HG02885 (cell line): ENCODE data around the gene DNM3.

Experiments used
- ATAC-seq: cut with Tn5 transposase; IDR thresholded peaks from one replicate; pipeline ENCODE4 v1.9.1; 2021; ENCODE audit warnings: mild to moderate bottlenecking; ENCODE audit not compliant: unreplicated experiment, poor library complexity

Gene DNM3

GRCh38 chr1:172395576-172395975, 554.3 kb downstream of the DNM3 start:
- ATAC-seq = no peak

GRCh38 chr1:172397221-172397620, 555.9 kb downstream of the DNM3 start:
- ATAC-seq = no peak

GRCh38 chr1:172397633-172398032, 556.3 kb downstream of the DNM3 start:
- no peak for ATAC-seq

GRCh38 chr1:172398193-172398592, 556.9 kb downstream of the DNM3 start:
- ATAC-seq = no peak

GRCh38 chr1:172398970-172399755, 557.9 kb downstream of the DNM3 start:
- ATAC-seq = peak; percentile 45

GRCh38 chr1:172399756-172400721, 558.7 kb downstream of the DNM3 start:
- ATAC-seq = no peak

- ATAC-seq = no peak
Measured at GRCh38 chr1:172400722-172401105, 559.4 kb downstream of the DNM3 start.

GRCh38 chr1:172401477-172401876, 560.2 kb downstream of the DNM3 start:
- no peak for ATAC-seq

GRCh38 chr1:172401892-172402291, 560.6 kb downstream of the DNM3 start:
- ATAC-seq = no peak

GRCh38 chr1:172402878-172403569, 561.7 kb downstream of the DNM3 start:
- no peak for ATAC-seq

- ATAC-seq = no peak
Measured at GRCh38 chr1:172404121-172404520, 562.8 kb downstream of the DNM3 start.

- no peak for ATAC-seq
Measured at GRCh38 chr1:172405912-172406311, 564.6 kb downstream of the DNM3 start.

GRCh38 chr1:172406968-172407367, 565.7 kb downstream of the DNM3 start:
- ATAC-seq = no peak

GRCh38 chr1:172408958-172409357, 567.7 kb downstream of the DNM3 start:
- no peak for ATAC-seq

- ATAC-seq = no peak
Measured at GRCh38 chr1:172410027-172410426, 568.7 kb downstream of the DNM3 start.

- no peak for ATAC-seq
Measured at GRCh38 chr1:172411791-172412338, 570.6 kb downstream of the DNM3 start.

GRCh38 chr1:172414331-172414730, 573.0 kb downstream of the DNM3 start:
- no peak for ATAC-seq

GRCh38 chr1:172416496-172417035, 575.3 kb downstream of the DNM3 start:
- no peak for ATAC-seq

- ATAC-seq = no peak
Measured at GRCh38 chr1:172417557-172417956, 576.3 kb downstream of the DNM3 start.

- ATAC-seq = no peak
Measured at GRCh38 chr1:172420385-172420784, 579.1 kb downstream of the DNM3 start, which contains the start of gene C1orf105. Gene C1orf105 (plus strand): TSS chr1:172420685. CDS start chr1:172420886, 201 bp downstream.
